ENCODE measurements around the gene FLT3LG. TPM values are rescaled to one million over a fixed set of nuclear protein-coding genes. Genes with fewer than 3 reads are reported as not detected.
A peak's percentile ranks its signal among the peaks of the same experiment; 100 is the strongest.

FLT3LG gene
- total RNA-seq, 1 donor: 49.6 TPM

DNA sequence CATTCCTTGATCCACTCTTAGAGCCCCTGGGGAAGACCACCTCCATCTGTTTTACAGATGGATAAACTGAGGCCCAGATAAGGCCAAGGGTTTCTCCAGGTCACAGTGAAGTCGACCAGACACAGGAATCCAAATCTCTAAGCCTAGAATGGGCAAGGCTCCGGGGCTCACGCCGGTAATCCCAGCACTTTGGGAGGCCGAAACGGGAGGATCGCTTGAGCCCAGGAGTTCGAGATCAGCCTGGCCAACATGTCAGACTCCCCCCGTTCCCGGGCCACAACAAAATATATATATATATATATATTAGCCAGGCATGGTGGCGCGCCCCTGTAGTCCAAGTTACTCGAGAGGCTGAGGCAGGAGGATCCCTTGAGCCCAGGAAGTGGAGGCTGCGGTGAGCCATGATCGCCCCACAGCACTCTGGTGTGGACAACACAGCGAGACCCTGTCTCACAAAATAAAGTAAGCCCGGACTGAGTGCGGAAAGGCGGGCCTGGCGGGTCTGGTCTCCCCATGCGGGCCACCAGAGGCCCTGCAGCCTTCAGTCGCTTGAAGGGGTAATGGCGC is 12.8 kb downstream of the FLT3LG start:
- H3K9me3 ChIP-seq (ENCODE audit: low read depth, low read length): no peaks in the 10 kb centered on the region
- H3K27me3 ChIP-seq (ENCODE audit: insufficient read depth, low read length): no peaks in the 10 kb centered on the region
- H3K4me3 ChIP-seq (ENCODE audit: low read length): no peak overlapping the region
- H3K4me1 ChIP-seq (ENCODE audit: insufficient read depth, low read length): peaks cover 31% of the 10 kb centered on the region

DNA sequence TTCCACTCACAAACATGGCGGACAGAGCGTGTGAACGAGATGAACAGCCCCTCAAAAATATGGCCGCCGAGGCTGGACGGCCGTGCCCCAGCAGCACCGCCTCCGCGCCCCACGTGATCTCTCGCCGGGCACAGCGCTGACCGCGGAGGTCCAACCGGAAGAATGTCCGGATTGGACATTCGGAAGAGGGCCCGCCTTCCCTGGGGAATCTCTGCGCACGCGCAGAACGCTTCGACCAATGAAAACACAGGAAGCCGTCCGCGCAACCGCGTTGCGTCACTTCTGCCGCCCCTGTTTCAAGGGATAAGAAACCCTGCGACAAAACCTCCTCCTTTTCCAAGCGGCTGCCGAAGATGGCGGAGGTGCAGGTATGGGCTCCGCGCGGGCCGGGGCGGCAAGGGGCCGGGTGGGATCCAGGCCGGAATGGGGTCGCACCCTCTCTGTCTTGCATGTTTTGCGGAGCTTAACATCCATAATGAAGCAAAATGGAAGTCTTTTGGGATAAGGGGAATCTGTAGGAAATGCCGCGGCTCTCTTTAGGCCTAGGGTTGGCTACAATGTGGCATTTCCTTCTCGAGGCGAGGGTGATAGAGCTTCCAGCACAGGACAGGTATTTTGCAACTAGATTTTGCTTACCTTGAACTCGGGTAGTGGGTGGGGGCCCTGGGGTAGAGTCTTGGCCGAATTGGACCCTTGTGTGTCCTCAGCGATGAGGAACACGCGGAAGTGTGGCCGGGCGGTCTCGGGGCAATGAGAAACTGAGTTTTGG is 13.4 kb downstream of the FLT3LG start, which contains the start of gene RPL13A:
RPL13A (plus strand) TSS at position 332 of the 769 bp plus-strand sequence; CDS start at position 354, 22 bp downstream.
- Histone ChIP-seq H3K4me1 (ENCODE audit: insufficient read depth, low read length) (peaks cover 31% of the 10 kb centered on the region), H3K4me3 (ENCODE audit: low read length) (peak within 1 kb of the TSS; percentile 90), H3K27me3 (ENCODE audit: insufficient read depth, low read length) (no peaks in the 10 kb centered on the region), H3K9me3 (ENCODE audit: low read depth, low read length) (no peaks in the 10 kb centered on the region)

DNA sequence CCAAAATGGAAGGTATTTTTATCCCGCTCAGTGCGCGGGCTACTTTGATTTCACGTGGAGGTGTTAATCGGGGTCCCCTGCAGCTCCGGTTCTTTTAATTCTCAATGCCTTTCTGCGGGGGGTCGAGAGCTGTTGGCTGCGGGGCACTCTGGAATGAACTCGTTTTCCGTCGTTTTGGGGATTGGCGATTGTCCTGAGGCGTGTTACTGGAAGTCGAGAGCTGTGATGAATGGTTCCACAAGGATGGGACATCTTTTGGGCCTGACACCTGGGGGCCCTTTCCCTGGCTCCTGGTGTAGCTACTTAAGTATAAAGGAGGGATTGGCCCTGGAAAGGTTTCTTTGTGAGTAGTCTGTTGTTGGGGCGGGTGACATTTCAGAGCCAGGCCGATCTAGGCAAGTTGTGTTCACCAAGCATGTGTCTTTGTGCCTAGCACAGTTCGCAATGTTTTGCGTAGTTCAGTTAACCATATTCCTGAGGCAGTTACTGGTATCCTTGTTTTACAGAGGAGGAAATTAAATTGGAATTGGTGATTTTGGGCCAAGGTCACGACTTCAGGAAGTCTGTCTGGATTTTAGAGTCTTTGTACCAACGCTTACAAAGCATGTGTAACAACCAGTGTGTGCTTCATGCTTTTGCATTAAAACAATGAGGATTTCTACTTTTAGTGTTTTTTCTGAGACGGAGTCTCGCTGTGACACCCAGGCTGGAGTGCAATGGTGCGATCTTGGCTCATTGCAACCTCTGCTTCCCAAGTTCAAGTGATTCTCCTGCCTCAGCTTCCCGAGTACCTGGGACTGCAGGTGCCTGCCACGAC is 14.2 kb downstream of the FLT3LG start:
- Histone ChIP-seq H3K27me3 (ENCODE audit: insufficient read depth, low read length) (no peaks in the 10 kb centered on the region), H3K4me1 (ENCODE audit: insufficient read depth, low read length) (peaks cover 31% of the 10 kb centered on the region)

DNA sequence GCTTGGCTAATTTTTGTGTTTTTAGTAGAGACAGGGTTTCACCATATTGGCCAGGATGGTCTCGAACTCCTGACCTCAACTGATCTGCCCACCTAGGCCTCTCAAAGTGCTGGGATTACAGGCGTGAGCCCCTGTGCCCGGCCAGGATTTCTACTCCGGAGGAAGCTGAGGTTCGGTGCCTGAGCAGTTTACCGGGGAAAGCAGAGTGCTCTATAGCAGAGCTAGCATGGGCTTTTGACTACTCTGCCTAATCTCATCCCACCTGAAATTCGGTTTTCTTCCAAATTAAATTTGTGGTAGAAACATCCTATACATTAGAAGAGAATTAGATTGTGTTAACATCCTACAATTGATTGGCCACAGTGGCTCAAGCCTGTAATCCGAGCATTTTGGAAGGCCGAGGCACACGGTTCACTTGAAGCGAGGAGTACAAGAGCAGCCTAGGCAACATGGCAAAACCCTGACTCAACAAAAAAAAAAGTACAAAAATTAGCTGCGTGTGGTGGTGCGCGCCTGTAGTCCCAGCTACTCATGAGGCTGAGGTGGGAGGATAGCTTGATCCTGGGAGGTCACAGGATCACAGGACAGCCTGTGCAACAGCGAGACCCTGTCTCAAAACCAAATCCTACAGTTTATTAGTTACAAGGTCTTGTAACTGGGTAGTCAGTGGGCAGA is 15.0 kb downstream of the FLT3LG start:
- no peaks in the 10 kb centered on the region for H3K9me3 ChIP-seq (ENCODE audit: low read depth, low read length)
- peak overlapping the region; percentile 90 for H3K4me3 ChIP-seq (ENCODE audit: low read length)
- no peaks in the 10 kb centered on the region for H3K27me3 ChIP-seq (ENCODE audit: insufficient read depth, low read length)
- peaks cover 31% of the 10 kb centered on the region for H3K4me1 ChIP-seq (ENCODE audit: insufficient read depth, low read length)

More for the DNA sequence above, 14.2 kb downstream of the FLT3LG start:
- Histone ChIP-seq H3K4me3 (ENCODE audit: low read length) (peak overlapping the region; percentile 90), H3K9me3 (ENCODE audit: low read depth, low read length) (no peaks in the 10 kb centered on the region)

DNA sequence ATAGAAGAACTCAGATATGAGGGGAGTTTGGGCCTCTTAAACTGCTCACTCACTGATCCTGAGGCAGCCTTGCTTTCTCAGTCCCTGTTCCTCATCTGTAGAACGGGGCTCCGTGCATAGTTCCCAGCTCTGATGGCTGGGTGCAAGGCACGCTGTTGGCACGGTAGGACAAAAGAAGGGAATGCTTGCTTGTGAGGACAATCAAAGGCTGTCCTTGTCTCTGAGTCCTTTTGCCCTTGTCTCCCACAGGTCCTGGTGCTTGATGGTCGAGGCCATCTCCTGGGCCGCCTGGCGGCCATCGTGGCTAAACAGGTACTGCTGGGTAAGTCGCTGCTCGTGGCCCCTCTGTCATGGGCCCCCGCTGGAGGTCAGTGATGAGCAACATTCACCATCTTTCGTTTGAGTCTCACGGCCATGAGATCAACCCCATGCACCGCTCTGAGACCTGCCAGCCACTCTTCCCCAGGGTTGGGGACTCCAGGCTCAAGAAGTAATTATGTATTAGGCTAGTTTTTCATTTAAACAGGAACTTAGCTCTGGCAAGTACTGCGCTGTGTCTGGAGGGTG is 15.7 kb downstream of the FLT3LG start:
- no peaks in the 10 kb centered on the region for H3K27me3 ChIP-seq (ENCODE audit: insufficient read depth, low read length)
- H3K4me1 ChIP-seq (ENCODE audit: insufficient read depth, low read length): peaks cover 31% of the 10 kb centered on the region
- H3K4me3 ChIP-seq (ENCODE audit: low read length): peak overlapping the region; percentile 90
- H3K9me3 ChIP-seq (ENCODE audit: low read depth, low read length): no peaks in the 10 kb centered on the region

DNA sequence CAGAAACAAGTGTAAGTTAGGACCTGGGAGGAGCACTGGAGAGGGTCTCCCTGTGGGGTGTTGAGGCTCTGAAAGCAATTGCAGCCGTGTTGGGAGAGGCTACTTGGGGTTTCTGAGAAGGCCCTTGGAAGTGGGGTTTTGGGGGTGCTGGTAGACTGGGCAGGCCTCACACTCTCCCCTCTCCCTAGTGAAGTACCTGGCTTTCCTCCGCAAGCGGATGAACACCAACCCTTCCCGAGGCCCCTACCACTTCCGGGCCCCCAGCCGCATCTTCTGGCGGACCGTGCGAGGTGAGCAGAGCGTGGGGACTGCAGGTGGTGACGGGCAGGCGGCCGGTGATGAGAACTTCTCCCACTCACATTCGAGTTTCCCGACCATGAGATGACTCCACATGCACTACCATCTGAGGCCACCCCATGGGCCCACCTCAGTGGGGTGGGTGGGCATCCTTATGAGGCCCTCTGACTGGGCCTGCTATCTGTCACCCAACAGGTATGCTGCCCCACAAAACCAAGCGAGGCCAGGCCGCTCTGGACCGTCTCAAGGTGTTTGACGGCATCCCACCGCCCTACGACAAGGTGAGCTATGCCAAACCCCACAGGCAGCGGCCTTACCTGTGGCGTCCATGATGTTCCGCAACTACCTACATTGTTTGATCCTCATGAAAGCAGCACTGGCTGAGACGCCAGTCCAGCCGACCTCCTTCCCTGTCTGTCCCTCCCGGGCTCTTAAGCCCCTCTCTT is 16.4 kb downstream of the FLT3LG start:
- H3K4me1 ChIP-seq (ENCODE audit: insufficient read depth, low read length): peaks cover 36% of the 10 kb centered on the region

DNA sequence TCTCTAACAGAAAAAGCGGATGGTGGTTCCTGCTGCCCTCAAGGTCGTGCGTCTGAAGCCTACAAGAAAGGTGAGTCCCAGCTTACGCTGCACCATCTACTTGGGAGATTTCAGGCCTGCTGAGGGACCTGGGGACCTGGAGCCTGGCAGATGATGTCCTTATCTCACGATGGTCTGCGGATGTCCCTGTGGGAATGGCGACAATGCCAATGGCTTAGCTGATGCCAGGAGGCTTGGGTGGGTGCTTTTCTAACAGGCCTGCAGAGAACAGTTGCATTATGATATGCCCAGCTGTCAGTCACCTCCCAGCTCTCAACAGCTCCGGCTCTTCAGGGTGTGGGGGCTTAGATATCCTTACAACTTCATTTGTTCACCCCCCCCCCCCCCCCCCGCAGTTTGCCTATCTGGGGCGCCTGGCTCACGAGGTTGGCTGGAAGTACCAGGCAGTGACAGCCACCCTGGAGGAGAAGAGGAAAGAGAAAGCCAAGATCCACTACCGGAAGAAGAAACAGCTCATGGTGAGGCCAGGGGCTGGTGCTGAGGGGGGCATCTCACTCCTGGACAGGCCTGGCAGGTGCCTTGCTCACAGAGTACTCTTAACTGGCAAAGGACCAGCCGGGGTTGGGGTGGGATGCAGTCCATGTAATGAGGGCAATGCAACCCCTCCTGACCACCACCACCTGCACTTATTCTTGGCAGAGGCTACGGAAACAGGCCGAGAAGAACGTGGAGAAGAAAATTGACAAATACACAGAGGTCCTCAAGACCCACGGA is 17.2 kb downstream of the FLT3LG start:
- Histone ChIP-seq H3K27me3 (ENCODE audit: insufficient read depth, low read length) (no peaks in the 10 kb centered on the region), H3K4me1 (ENCODE audit: insufficient read depth, low read length) (peaks cover 39% of the 10 kb centered on the region), H3K4me3 (ENCODE audit: low read length) (no peak overlapping the region), H3K9me3 (ENCODE audit: low read depth, low read length) (no peaks in the 10 kb centered on the region)

More for the DNA sequence above, 16.4 kb downstream of the FLT3LG start:
- Histone ChIP-seq H3K9me3 (ENCODE audit: low read depth, low read length) (no peaks in the 10 kb centered on the region), H3K4me3 (ENCODE audit: low read length) (no peak overlapping the region), H3K27me3 (ENCODE audit: insufficient read depth, low read length) (no peaks in the 10 kb centered on the region)

DNA sequence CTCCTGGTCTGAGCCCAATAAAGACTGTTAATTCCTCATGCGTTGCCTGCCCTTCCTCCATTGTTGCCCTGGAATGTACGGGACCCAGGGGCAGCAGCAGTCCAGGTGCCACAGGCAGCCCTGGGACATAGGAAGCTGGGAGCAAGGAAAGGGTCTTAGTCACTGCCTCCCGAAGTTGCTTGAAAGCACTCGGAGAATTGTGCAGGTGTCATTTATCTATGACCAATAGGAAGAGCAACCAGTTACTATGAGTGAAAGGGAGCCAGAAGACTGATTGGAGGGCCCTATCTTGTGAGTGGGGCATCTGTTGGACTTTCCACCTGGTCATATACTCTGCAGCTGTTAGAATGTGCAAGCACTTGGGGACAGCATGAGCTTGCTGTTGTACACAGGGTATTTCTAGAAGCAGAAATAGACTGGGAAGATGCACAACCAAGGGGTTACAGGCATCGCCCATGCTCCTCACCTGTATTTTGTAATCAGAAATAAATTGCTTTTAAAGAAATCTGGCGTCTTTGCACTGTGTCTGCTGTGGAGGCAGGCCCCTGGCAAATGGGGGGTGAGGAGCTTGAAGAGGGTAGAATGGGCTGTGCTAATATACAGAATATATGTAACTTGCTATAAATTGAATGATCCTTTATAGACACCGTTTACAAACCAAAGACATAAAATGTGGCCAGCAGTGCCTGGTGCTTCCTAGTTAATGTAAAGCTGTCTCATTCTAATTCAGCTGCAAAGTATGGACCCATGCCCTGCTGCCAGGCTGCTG is 18.0 kb downstream of the FLT3LG start:
- no peaks in the 10 kb centered on the region for H3K9me3 ChIP-seq (ENCODE audit: low read depth, low read length)
- peaks cover 42% of the 10 kb centered on the region for H3K4me1 ChIP-seq (ENCODE audit: insufficient read depth, low read length)
- no peak overlapping the region for H3K4me3 ChIP-seq (ENCODE audit: low read length)
- H3K27me3 ChIP-seq (ENCODE audit: insufficient read depth, low read length): no peaks in the 10 kb centered on the region

DNA sequence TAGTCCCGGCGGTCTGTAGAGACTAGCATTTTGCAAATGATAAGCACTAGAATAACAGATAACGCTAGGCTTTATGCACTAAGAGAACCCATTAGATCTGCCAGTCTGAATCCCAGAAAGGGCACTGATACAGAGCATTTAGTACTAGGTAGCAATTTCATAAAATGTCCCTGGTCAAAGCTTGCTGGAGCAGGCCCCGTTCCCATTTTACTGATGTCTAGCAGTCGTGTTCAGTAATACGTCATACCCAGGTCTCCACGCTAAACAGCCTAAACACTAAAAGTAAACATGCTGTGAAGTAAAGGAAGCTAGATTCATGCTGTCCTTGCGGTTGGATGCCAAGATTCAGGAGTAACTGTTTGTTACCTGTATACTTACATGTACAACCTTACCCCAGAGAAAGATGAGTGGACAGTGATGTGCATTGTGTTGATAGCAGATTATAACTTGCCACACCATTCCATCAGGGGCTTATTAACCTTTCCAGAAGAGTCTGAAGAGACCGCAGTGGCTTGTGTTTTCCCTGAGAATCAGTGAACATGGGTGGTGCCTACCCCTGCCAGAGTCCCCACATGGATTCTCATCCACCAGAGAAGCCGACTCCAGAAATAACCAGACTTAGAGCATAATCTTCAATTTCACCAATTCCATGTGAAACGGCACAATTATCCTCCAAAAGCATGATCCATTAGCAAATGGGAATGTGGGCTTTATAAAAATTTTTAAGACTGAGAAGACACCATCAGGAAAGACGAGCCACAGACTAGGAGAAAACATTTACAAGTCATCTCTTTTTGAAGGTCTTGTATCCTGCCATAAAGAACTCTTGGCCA is 18.8 kb downstream of the FLT3LG start:
- Histone ChIP-seq H3K4me1 (ENCODE audit: insufficient read depth, low read length) (peaks cover 50% of the 10 kb centered on the region), H3K27me3 (ENCODE audit: insufficient read depth, low read length) (no peaks in the 10 kb centered on the region), H3K9me3 (ENCODE audit: low read depth, low read length) (no peaks in the 10 kb centered on the region), H3K4me3 (ENCODE audit: low read length) (no peak overlapping the region)

DNA sequence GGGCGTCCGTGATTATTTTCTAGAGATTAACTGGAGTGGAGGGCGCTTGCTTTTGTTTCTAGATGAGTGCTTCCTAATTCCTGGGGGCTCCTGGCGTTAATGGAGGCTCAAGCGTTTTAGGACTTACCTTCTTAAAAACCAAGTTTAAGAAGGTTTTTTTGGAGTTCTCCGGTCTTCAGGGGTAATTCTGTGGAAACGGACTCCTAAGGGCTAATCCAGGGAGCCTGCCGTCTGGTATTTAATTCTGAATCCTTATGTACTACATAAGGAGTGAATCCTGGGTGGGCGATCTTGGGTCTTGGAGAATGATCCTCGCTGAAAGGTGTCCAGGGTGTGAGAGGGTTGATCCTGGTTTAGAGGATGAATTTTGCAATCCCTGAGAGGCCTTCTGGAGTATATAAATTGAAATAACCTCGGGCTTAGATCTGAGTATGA is 22.6 kb downstream of the FLT3LG start:
- peaks cover 57% of the 10 kb centered on the region for H3K4me1 ChIP-seq (ENCODE audit: insufficient read depth, low read length)

DNA sequence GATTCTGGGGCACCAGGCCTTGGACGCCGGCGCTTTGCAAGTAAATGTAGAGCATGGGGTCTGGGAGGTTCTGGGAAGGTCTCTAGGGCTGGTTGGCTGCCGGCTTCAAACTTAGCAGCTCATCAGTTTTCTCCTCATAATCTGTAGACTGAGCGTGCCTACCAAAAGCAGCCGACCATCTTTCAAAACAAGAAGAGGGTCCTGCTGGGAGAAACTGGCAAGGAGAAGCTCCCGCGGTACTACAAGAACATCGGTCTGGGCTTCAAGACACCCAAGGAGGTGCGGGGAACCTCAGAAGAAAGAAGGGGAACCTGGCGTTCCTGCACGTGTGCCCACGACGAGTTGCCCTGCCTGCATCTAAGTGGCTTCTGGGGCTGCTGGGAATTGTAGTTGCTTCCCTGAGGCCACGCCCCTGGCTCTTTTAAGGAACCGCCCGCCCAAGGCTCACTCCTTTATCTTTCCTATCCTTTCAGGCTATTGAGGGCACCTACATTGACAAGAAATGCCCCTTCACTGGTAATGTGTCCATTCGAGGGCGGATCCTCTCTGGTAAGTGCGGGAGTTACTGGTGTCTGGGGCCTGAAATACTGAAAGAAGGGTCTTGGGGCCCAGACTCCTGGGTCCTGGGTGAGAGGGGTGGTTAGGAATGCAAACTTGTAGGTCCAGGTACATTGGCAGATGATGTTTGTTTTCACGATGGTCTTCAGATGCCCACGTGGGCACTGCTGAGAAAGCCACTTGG is 23.2 kb downstream of the FLT3LG start:
- Histone ChIP-seq H3K4me1 (ENCODE audit: insufficient read depth, low read length) (peaks cover 63% of the 10 kb centered on the region), H3K4me3 (ENCODE audit: low read length) (peak overlapping the region; percentile 90)

More for the DNA sequence above, 22.6 kb downstream of the FLT3LG start:
- peak overlapping the region; percentile 90 for H3K4me3 ChIP-seq (ENCODE audit: low read length)
- H3K27me3 ChIP-seq (ENCODE audit: insufficient read depth, low read length): no peaks in the 10 kb centered on the region
- H3K9me3 ChIP-seq (ENCODE audit: low read depth, low read length): no peaks in the 10 kb centered on the region

DNA sequence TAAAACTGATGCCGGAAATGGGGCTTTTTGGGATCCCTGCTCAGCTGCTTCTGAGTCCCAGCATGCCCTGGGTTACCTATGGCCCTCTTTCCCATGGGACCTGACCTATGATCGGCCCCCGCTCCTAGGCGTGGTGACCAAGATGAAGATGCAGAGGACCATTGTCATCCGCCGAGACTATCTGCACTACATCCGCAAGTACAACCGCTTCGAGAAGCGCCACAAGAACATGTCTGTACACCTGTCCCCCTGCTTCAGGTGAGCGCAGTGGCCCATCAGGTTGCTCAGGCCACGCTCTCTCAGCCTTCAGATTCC is 23.7 kb downstream of the FLT3LG start:
- Histone ChIP-seq H3K9me3 (ENCODE audit: low read depth, low read length) (no peaks in the 10 kb centered on the region), H3K27me3 (ENCODE audit: insufficient read depth, low read length) (no peaks in the 10 kb centered on the region), H3K4me3 (ENCODE audit: low read length) (peak overlapping the region; percentile 90), H3K4me1 (ENCODE audit: insufficient read depth, low read length) (peaks cover 68% of the 10 kb centered on the region)

More for the DNA sequence above, 23.2 kb downstream of the FLT3LG start:
- Histone ChIP-seq H3K27me3 (ENCODE audit: insufficient read depth, low read length) (no peaks in the 10 kb centered on the region), H3K9me3 (ENCODE audit: low read depth, low read length) (no peaks in the 10 kb centered on the region)

All from mononuclear cell (primary cell).